K562 (cell line): ENCODE measurements around the gene KLK14. TPM values are rescaled to one million over a fixed set of nuclear protein-coding genes. Genes with fewer than 3 reads are reported as not detected.

Experiments
- BHLHE40 ChIP-seq: IDR thresholded peaks from 2 replicates; pipeline ENCODE4 v1.6.1; 2011; ENCODE audit warnings: low read length, improper control_type of control experiment
- BRF2 ChIP-seq: IDR thresholded peaks from 3 replicates; pipeline ENCODE4 v1.6.1; 2011; ENCODE audit warnings: borderline replicate concordance, mild to moderate bottlenecking; ENCODE audit not compliant: insufficient read length, insufficient read depth
- CBFA2T3 ChIP-seq: fragments of 450-650 bp; IDR thresholded peaks from 2 replicates; pipeline ENCODE4 v1.6.1; 2017
- CBFB ChIP-seq: sonication (generic); formaldehyde crosslinking; IDR thresholded peaks from 2 replicates; pipeline ENCODE4 v1.4.0; 2020; ENCODE audit warnings: mild to moderate bottlenecking, missing genetic modification reagents
- CREB3L1 ChIP-seq: fragments of 450-650 bp; IDR thresholded peaks from 2 replicates; pipeline ENCODE4 v1.6.1; 2014; ENCODE audit warnings: low read depth, mild to moderate bottlenecking, moderate library complexity, borderline replicate concordance
- E2F3 ChIP-seq: fragments of 250-450 bp; sonication (Bioruptor Pico); IDR thresholded peaks from 2 replicates; pipeline ENCODE4 v1.4.0; 2020; ENCODE audit warnings: mild to moderate bottlenecking
- E4F1 ChIP-seq: fragments of 250-450 bp; sonication (Bioruptor Pico); IDR thresholded peaks from 2 replicates; pipeline ENCODE4 v1.5.0; 2021; ENCODE audit warnings: mild to moderate bottlenecking, borderline replicate concordance
- FOXJ3 ChIP-seq: sonication (generic); formaldehyde crosslinking; IDR thresholded peaks from 2 replicates; pipeline ENCODE4 v1.4.0; 2020; ENCODE audit warnings: mild to moderate bottlenecking, missing genetic modification reagents
- FOXM1 ChIP-seq, 2 experiments: fragments of 450-650 bp in 1 of 2; sonication (generic) in 1 of 2; formaldehyde crosslinking in 1 of 2; IDR thresholded peaks; 2 replicates each; pipeline versions ENCODE4 v1.6.1 to v1.9.0; 2017 to 2022; ENCODE audit warnings: low read depth in 2 of 2, mild to moderate bottlenecking in 2 of 2, missing genetic modification reagents in 1 of 2, moderate library complexity in 1 of 2
- HDAC6 ChIP-seq: IDR thresholded peaks from 2 replicates; pipeline ENCODE4 v1.6.1; 2012; ENCODE audit warnings: low read depth, mild to moderate bottlenecking, control low read depth, inconsistent platforms, low read length, moderate library complexity
- MCM2 ChIP-seq: fragments of 450-650 bp; IDR thresholded peaks from 2 replicates; pipeline ENCODE4 v1.6.1; 2017; ENCODE audit warnings: low read depth, mild to moderate bottlenecking
- MED1 ChIP-seq: sonication (generic); formaldehyde crosslinking; IDR thresholded peaks from 2 replicates; pipeline ENCODE4 v1.8.1; 2023; ENCODE audit warnings: missing genetic modification reagents, borderline replicate concordance
- MTA3 ChIP-seq: fragments of 450-650 bp; formaldehyde crosslinking; IDR thresholded peaks from 2 replicates; pipeline ENCODE4 v1.6.1; 2017; ENCODE audit warnings: mild to moderate bottlenecking, borderline replicate concordance
- NCOA6 ChIP-seq: fragments of 450-650 bp; IDR thresholded peaks from 2 replicates; pipeline ENCODE4 v1.6.1; 2017; ENCODE audit warnings: mild to moderate bottlenecking
- PHTF2 ChIP-seq: fragments of 250-450 bp; sonication (Bioruptor Pico); IDR thresholded peaks from 2 replicates; pipeline ENCODE4 v1.5.0; 2021; ENCODE audit warnings: mild to moderate bottlenecking
- USF2 ChIP-seq: sonication (generic); formaldehyde crosslinking; IDR thresholded peaks from 2 replicates; pipeline ENCODE4 v1.5.0; 2020; ENCODE audit warnings: missing genetic modification reagents
- ZFX ChIP-seq: sonication (generic); formaldehyde crosslinking; IDR thresholded peaks from 2 replicates; pipeline ENCODE4 v1.8.0; 2022; ENCODE audit warnings: mild to moderate bottlenecking, missing genetic modification reagents, moderate library complexity
- ZNF436 ChIP-seq: fragments of 250-450, 450-650 bp; sonication (Bioruptor Pico); formaldehyde crosslinking; IDR thresholded peaks from 2 replicates; pipeline ENCODE4 v1.7.0; 2020; ENCODE audit warnings: mild to moderate bottlenecking
- ZNF639 ChIP-seq, 2 experiments: fragments of 200-800 bp in 1 of 2; sonication (Bioruptor generic) in 1 of 2; sonication (generic) in 1 of 2; formaldehyde crosslinking in 1 of 2; IDR thresholded peaks in 1 of 2; conservative IDR thresholded peaks in 1 of 2; 2 replicates each; pipeline versions ENCODE4 v1.5.0 to v1.6.1; 2016 to 2020; ENCODE audit warnings: missing compliant biosample characterization in 1 of 2, missing genetic modification characterization in 1 of 2, missing genetic modification reagents in 1 of 2
- ZNF644 ChIP-seq: fragments of 200-800 bp; sonication (Bioruptor generic); IDR thresholded peaks from 2 replicates; pipeline ENCODE4 v1.6.1; 2016; ENCODE audit warnings: low read depth, missing genetic modification characterization, missing compliant biosample characterization
- polyA plus RNA-seq, 8 experiments: library from polyadenylated mRNA; depleted of rRNA in 4 of 8; stranded (reverse) in 5 of 8; unstranded in 3 of 8; fragments of >200 nt; fragmentation: Nextera tagmentation in 2 of 8; fragmentation: Illumina TruSeq in 1 of 8; extraction: Ambion mirVana in 2 of 8; extraction: Trizol in 1 of 8; gene quantifications; 2 replicates each; pipeline versions ENCODE4 v1.2.1 to v1.2.3, GENCODE V29; 2011 to 2014; ENCODE audit warnings: inconsistent platforms in 1 of 8, missing spikeins in 1 of 8
- total RNA-seq, 7 experiments: library from RNA; depleted of rRNA in 6 of 7; stranded (reverse); fragments of >200 nt in 6 of 7; fragmentation: Illumina TruSeq in 2 of 7; extraction: Trizol in 2 of 7; gene quantifications; 2 replicates each; pipeline versions ENCODE4 v1.2.1 to v1.2.3, GENCODE V29; 2011 to 2021; ENCODE audit warnings: low replicate concordance in 1 of 7

KLK14 gene
- total and polyA plus RNA-seq, 9 of the 15 experiments (the other 6 are each of a cell fraction or from before 2014, with no cell fraction given): not detected

GRCh38 chr19:51108066-51108804 is 25.5 kb upstream of the KLK14 start, which contains the start of gene CTU1 (continued):
- TF ChIP-seq ZNF639 (CRISPR knock-in tag; conservative IDR thresholded peaks at IDR 0.05 in 1 of 2, IDR thresholded peaks at IDR 0.05 in 1 of 2) (peak in 1 of 2 experiments; percentile 82; a peak in 2 of 4 replicates), MTA3 (peak; percentile 71; the same call in 1 of the 2 replicates), ZNF644 (tag) (peak; percentile 91), CREB3L1 (peak; percentile 94), E2F3 (CRISPR knock-in tag) (no peak), USF2 (CRISPR knock-in tag) (no peak), CBFB (CRISPR knock-in tag) (no peak), PHTF2 (CRISPR knock-in tag) (no peak), BRF2 (no peak), BHLHE40 (0 out of 2 replicates have a peak, but pooled peaks have one; percentile 10), FOXM1 (IDR thresholded peaks at IDR 0.05; ENCODE audit: low read depth) (no peak), FOXM1 (CRISPR knock-in tag; IDR thresholded peaks at IDR 0.05; ENCODE audit: low read depth) (0 out of 2 replicates have a peak, but pooled peaks have one; percentile 20), MED1 (no peak), FOXJ3 (CRISPR knock-in tag) (peak; percentile 56), ZNF436 (CRISPR knock-in tag) (no peak), E4F1 (CRISPR knock-in tag) (no peak), MCM2 (no peak), HDAC6 (no peak), ZFX (peak; percentile 97), CBFA2T3 (peak; percentile 54), NCOA6 (no peak)
